HG03575 (cell line): ENCODE measurements around the gene ASB14.
A peak's percentile ranks its signal among the peaks of the same experiment; 100 is the strongest.

Experiments
- ATAC-seq: cut with Tn5 transposase; IDR thresholded peaks from one replicate; pipeline ENCODE4 v1.9.1; 2021; ENCODE audit not compliant: unreplicated experiment, insufficient number of reproducible peaks, low FRiP score; ENCODE audit errors: extremely low read depth

Gene ASB14

DNA sequence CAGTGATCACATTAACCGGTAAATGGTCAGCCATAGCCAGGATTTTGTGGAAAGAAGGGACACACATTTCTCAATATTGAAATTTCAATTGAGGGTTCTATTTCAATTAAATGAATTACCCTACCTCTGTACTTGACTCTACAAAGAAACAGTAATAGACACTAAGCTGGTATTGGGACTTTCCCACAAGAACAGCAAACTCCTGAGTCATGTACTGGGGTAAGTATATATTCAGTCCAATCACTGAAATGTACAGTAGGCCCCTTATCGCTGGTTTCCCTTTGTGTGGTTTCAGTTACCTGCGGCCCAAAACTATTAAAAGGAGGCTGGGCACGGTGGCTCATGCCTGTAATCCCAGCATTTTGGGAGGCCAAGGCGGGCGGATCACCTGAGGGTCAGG is 17.6 kb downstream of the ASB14 start:
- no peak for ATAC-seq

DNA sequence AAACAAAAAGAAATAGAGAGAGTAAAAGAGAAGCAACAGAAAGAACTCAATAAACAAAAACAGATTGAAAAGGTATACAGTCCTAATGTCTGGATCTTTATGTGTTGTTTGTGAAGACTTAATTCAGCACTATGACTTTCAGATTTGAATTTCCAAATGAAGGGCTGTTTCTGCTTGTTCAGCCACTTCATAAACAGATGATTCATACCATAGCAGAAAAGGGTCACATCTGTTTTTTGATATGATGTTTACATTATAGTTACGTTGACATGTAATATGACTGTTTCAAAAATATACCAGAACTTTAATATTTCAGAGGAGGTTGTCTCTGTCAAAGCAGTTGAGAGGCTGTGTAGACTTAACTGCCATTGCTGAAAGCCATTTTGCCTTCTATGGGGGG is 24.1 kb downstream of the ASB14 start:
- no peak for ATAC-seq

DNA sequence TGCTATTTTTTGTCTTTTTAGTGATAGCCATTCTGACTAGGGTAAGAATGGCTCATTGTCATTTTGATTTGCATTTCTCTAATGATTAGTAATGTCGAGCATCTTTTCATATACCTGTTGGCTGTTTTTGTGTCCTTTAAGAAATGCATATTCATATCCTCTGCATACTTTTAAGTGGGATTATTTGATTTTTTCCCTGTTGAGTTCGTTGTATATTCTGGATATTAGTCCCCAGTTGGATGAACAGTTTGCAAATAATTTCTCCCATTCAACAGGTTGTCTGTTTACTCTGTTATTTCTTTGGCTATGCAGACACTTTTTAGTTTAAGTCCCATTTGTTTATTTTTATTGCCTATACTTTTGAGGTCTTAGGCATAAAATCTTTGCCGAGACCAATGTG is 30.6 kb downstream of the ASB14 start:
- ATAC-seq: no peak

DNA sequence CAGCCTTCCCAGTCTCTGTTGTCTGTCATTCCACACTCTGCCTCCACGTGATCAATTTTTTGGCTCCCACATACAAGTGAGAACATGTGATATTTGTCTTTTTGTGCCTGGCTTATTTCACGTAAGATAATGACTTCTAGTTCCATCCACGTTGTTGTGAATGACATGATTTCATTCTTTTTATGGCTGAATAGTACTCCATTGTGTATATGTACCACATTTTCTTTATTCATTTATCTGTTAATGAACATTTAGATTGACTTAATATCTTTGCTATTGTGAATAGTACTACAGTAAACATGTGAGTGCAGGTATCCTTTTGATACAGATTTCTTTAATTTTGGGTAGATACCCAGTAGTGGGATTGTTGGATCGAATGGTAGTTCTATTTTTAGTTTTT is 31.4 kb downstream of the ASB14 start:
- no peak for ATAC-seq

DNA sequence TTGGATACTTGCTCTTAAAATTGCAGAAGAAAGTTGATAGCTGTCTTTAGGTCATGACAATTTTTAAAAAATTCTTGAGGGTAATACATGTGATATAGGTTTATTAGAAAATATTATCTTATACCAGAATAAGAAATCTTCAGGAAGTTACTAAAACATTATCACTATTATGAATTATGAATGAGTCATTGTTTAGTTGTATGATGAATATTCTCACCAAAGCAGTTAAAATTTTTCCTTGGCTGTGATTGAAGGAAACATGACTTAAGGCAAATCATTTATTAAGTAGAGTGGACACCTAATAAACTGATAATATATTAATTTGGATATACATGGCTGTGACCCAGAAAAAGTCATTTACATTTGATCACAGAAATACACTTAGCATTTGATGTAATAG is 34.8 kb downstream of the ASB14 start:
- ATAC-seq: no peak

DNA sequence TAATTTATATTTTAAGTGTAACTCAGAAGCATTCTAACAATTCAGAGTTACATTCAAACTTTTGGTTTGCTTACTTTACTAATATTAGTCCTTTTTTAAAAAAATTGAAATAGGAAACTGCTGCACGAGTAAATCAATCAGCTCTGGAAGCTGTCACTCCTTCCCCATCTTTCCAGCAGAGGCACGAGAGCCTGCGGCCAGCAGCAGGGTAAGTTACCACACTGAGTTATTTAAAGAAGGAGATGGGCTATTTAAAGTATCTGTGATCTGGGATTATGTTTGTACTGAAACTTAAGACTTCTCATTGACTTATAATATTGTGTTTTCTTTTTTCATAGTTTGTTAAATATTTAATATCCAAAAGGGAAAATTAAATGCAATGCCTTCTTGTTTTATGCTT is 35.6 kb downstream of the ASB14 start:
- no peak for ATAC-seq

DNA sequence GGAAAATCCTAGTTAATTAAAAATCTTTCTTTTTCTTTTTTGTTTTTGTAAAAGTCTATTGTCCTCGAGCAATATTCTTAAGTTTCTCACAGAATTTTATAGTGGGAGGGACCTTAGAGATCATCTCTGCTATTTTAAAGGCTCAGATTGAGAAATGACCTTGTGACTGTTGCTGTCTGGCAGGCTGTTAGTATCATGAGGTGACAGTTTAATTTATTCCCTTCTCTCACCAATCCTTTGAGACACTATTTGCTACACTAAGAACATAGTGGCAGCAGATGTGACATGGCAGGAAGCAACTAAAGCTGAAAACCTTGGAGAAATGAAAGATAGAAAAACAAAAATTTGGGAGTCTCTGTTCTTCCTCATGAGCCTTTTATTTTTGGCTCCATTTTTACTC is 40.1 kb downstream of the ASB14 start:
- ATAC-seq: no peak

DNA sequence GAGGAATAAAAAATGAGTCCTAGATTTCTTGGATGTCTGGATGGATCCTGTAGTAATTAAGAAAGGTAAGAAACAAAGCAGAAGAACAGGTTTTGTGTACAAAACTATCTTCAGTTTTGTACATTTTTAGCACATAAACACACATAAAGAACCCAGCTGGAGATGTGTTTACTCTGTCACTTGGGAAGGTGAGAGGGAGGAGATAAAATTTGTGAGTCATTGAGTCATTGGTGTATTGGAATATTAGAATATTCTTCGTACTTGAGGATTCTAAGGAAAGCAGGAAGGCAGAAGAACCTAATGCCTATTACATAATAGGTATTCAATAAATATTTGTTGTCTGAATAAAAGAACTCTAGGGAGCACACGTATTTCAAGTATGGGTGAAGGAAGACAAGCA is 47.5 kb downstream of the ASB14 start:
- no peak for ATAC-seq

DNA sequence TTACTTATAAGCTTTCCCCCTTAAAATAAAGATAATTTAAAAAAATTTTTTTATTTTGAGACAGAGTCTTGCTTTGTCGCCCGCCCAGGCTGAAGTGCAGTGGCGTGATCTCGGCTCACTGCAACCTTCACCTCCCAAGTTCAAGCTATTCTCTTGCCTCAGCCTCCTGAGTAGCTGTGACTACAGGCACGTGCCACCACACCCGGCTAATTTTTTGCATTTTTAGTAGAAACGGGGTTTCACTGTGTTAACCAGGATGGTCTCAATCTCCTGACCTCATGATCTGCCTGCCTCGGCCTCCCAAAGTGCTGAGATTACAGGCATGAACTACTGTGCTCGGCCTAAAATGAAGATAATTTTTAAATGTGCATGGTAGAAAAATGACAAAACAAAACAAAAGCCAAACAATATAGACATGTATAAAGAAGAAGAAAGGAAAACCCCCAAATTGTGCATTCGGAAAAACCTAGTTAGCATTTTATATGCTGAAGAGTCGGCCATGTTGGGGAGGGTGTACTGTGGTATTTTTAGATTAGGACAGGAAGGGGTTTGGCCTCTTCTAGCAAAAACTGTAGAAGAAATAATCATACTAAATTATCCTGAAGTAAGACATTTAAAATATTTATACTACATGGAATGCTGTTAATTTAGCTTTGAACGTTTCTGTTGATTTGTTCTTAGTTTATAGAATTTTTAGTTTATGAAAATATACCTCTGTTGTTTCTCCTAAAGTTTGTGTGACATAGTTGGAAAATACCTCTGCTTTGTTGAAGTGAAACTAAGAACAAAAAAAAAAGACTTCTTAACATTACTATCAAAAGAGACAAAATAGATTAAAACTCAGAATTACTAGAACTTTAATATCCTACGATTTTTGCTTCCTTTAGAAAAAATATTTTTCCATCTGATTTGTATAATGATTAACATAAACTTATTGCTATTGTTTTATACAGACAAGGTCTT is 57.6 kb downstream of the ASB14 start:
- ATAC-seq: no peak

DNA sequence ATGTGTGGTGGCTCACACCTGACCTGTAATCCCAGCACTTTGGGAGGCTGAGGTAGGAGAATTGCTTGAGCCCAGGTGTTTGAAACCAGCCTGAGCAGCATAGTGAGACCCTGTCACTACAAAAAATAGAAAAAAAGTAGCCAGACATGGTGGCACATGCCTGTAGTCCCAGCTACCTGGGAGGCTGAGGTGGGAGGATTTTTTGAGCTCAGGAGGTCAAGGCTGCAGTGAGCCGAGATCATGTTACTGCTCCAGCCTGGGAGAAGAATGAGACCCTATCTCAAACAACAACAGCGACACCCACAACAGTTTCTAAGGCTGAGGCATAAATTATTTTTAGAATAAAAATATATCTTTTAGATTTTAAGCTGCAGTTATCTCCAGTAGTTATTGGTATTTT is 58.7 kb downstream of the ASB14 start:
- ATAC-seq: no peak

DNA sequence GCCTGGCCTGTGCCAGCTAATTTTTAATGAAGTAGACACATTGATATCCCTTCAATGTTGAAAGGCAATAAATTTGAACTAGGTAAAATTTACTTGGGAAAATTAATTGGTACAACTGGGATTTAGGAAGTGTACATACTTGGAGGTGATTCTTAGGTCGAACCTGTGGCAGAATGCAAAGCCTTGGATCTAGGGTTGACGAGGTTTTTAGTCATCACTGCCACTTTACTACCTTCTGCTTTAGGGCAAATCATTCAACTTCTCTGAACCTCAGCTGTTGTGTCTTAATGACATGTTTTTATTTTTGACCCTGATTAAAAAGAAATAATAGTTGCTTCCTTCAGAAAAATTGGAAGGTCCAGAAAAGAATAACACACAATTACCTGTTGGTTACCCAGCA is 62.5 kb downstream of the ASB14 start:
- no peak for ATAC-seq

DNA sequence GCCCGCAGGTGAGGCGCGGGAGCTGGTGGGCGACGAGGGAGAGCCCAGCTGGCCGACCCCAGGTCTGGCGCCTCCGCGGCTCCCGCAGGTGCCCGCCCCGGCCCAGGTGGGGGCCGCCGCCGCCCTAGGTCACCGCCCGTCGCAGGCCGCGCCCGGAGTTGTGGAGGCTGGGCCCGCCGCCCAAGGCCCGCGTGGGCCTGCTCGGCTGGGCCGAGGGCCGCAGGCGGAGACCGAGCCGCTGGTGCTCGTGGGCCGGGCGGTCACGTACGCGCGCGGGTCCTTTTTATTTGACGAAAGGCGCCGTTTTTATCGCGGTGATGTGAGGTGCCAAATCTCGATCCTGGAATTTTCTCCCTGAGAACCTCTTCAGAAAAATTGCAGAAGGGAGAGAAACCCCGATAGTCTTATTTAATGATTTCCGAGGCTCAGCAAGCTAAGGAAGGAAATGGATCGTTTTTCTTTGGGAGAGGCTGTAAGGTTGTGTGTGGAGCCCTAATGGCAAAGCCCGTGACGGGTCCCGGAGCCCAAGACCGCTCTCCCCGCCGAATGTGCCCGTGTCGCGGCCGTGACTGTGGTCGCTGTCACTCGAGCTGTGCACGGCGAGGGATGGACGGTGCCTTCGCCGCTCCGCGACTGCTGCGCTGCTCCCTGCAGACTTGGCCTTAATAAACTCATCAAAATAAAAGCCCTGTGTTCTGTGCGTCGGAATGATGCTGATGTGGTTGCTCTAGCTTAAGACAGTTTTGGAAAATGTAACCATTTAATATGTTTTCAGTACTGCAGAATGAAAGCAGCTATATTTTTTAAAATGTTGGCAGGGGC is 64.3 kb downstream of the ASB14 start:
- ATAC-seq: no peak

DNA sequence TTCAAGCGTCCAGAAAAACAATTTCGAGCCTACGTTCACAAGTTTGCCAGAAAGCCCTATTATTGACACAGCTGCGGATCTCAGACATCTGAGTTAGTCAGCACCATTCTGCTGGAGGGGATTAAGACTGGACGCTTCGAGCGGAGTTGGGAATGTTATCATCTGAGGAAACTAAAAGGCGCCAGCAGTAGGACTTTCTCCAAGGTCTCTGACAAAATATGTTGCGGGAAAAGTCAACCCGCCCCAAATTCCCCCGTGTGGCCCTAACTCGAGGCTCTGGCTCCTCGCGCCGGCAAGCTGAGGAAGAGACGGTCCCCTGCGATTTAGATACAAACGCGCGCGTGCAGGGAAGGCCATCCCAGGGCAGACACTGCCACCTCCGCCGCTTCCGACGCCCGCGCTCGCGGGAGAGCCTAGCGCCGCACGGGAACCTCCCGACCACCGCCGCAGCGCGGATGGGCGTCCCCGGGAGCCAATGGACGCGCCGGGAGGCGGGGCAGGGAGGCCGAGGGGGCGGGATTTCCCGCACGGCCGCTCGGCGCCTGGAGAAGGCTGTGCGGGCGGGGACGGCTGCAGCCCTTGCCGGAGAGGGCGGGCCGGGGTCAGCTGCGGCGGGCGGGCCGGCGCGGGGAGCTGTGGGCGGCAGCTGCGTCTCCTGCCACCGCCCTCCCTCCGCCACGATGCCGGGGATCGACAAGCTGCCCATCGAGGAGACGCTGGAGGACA is 65.1 kb downstream of the ASB14 start, which contains the start of gene APPL1:
Gene APPL1 (plus strand): TSS at position 526 of the 726 bp plus-strand sequence. CDS start 155 bp downstream, at position 681.
- ATAC-seq: peak; percentile 39

DNA sequence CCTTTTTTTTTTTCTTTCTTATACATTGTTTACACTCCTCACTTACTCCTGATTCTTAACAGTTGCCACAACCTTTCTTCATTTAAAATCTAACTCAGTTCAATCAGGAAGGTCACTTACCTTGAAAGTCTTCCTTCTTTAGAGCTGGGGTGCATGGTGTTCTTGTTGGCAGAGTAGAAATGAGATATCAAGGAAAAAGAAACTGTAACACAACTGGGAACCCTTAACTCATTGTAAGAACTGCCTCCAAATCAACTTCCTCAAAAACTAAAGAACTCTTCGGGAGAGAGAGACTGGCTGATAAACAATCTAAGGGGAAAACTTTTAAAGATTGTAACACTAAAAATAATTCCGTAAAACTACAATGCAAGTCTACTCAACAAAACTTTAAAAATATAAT is 66.3 kb downstream of the ASB14 start:
- no peak for ATAC-seq

DNA sequence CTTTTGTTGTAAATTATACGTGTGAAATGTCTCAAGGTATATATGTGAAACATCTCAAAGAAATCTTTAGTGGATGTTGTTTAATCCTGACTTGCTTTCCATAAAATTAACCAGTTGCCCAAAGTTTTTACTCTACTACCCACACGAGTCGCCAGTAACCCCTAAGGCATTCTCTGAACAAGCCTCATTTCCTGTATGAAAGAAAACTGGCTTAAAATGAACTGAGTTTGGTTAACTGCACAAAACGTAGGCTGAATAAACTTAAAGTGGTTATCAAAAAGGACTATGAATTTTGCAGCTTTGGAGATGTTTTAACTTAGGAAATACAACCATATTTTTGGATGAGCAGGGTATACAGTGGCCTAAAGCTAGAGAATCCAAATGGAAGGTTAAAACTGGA is 67.6 kb downstream of the ASB14 start:
- no peak for ATAC-seq

DNA sequence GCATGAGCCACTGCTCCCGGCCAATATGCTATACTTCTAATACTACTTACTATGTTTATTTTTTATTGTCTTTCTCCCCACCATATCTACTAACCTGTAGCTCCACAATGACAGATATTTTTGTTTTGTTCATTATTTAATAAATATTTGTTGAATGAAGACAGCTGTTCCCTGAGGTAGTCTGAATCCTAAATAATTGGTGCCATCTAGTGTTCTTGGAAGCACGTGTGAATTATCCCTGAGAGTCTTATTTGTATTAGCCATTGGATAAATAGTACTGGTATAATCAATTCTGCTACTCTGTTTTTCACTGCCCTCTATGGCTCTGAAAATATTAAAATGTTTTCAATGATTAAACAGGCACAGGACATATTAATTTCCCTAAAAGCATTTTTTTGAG is 70.6 kb downstream of the ASB14 start:
- no peak for ATAC-seq
